ENCODE data around the gene ANKDD1B. TPM values are rescaled to one million over a fixed set of nuclear protein-coding genes. Genes with fewer than 3 reads are reported as not detected.

The ANKDD1B gene
- total and polyA plus RNA-seq, 5 donors, result 0.11 to 0.71 (median 0.36) TPM

DNA sequence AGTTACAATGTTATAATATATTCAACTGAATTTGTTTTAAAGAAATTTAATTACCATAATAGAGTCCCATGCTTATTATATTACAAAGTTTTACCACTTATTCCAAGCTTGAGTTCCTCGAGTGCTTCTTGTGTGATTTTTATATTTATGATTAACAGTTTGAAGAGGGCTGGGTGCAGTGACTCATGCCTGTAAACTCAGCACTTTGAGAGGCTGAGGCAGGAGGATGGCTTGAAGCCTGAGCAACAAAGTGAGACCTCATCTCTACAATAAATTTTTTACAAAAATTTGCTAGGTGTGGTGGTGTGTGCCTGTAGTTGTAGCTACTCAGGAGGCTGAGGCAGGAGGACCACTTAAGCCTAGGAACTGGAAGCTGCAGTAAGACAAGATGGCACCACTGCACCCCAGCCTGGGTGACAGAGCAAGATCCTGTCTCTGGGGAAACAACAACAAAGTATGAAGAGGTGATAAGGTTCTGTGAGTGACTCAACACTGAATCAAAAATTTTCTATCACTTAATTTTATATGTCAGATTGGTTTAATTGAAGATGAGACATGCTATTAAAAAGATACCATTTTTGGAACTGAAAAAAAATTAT, 96.8 kb downstream of the ANKDD1B start:
- DNase-seq (no peak), ATAC-seq (no peak)
- Histone ChIP-seq H3K4me1 (ENCODE audit: control insufficient read depth, insufficient read depth, low read length) (peaks cover 2% of the 10 kb centered on the region), H3K27ac (ENCODE audit: low read length) (no peak overlapping the region), H3K4me3 (ENCODE audit: low read length) (no peak overlapping the region), H3K27me3 (ENCODE audit: control insufficient read depth, insufficient read depth) (no peaks in the 10 kb centered on the region), H3K9me3 (ENCODE audit: control insufficient read depth, low read length) (no peaks in the 10 kb centered on the region)
- intact Hi-C loops (cut with DNase I), result no loop called here
- WGBS, result 90% methylated on average over 1 of the region's 1 CpG

DNA sequence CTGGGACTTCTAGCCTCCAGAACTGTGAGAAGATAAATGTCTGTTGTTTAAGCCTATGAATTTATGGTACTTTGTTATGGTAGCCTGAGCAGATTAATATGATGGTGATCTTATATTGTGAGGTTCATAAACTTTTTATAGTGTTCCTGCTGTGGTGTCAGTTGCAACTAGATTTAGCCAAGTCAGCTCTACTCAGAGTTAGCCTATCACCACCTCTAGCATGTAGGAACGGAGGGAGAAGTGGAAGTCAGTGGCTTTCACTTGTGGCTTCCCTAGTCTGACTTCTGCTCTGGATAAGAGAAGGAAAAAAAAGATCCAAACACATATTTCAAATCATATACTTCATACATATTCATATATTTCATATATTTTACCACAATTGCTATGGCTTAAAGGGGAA, 99.4 kb downstream of the ANKDD1B start:
- intact Hi-C loops (cut with DNase I), result no loop called here
- H3K27me3 ChIP-seq (ENCODE audit: control insufficient read depth, insufficient read depth), result no peaks in the 10 kb centered on the region
- 79% methylated on average over 1 of the region's 1 CpG for WGBS
- ATAC-seq (no peak), DNase-seq (no peak)
- no peak overlapping the region for H3K4me3 ChIP-seq (ENCODE audit: low read length)
- peaks cover 2% of the 10 kb centered on the region for H3K4me1 ChIP-seq (ENCODE audit: control insufficient read depth, insufficient read depth, low read length)
- no peak overlapping the region for H3K27ac ChIP-seq (ENCODE audit: low read length)
- H3K9me3 ChIP-seq (ENCODE audit: control insufficient read depth, low read length), result no peaks in the 10 kb centered on the region

DNA sequence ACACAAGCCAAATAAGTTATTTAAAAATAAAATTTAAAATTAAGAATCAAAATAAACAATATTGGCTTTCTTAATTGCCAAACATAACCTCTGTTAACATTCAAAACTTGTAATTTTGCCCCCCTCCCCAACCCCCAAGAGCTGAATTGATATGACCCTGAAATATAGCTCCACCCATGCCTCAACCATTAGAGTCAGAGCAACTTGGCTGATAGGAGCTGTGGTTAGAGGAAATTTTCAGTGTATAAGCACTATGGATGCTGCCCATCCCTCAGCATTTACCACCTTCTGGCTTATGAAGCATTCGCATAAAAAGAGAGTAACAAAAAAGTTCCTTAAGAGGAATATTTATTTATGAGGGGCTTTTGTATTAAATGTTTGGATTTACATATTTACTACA, 99.9 kb downstream of the ANKDD1B start:
- H3K9me3 ChIP-seq (ENCODE audit: control insufficient read depth, low read length), result no peaks in the 10 kb centered on the region
- WGBS, result 99% methylated on average over 1 of the region's 1 CpG
- DNase-seq, result no peak
- no peak overlapping the region for H3K27ac ChIP-seq (ENCODE audit: low read length)
- no peaks in the 10 kb centered on the region for H3K27me3 ChIP-seq (ENCODE audit: control insufficient read depth, insufficient read depth)
- H3K4me1 ChIP-seq (ENCODE audit: control insufficient read depth, insufficient read depth, low read length), result peaks cover 2% of the 10 kb centered on the region
- intact Hi-C loops (cut with DNase I), result no loop called here
- H3K4me3 ChIP-seq (ENCODE audit: low read length), result no peak overlapping the region
- ATAC-seq, result no peak

DNA sequence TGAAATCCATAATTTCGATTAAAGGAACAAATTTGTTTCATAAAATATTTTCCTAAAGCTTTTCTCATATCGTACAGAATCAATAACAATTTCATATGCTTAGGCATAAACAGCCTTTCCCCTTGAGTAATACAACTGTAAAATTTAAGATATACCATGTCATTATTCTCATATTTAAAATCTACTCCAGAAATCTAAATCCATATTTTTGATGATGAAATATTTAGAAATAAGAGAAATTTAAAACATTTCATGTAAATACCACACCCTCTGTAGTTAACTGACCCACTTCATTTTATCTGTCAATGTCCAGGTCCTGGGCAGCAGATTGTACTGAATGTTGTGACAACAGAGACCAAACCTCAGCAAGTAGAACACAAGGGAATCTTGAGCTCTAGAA, 100.8 kb downstream of the ANKDD1B start:
- no peaks in the 10 kb centered on the region for H3K9me3 ChIP-seq (ENCODE audit: control insufficient read depth, low read length)
- 92% methylated on average over 2 of the region's 2 CpGs for WGBS
- no peak overlapping the region for H3K4me3 ChIP-seq (ENCODE audit: low read length)
- ATAC-seq (no peak), DNase-seq (no peak)
- H3K4me1 ChIP-seq (ENCODE audit: control insufficient read depth, insufficient read depth, low read length), result peaks cover 2% of the 10 kb centered on the region
- intact Hi-C loops (cut with DNase I), result no loop called here
- H3K27ac ChIP-seq (ENCODE audit: low read length), result no peak overlapping the region
- H3K27me3 ChIP-seq (ENCODE audit: control insufficient read depth, insufficient read depth), result no peaks in the 10 kb centered on the region

DNA sequence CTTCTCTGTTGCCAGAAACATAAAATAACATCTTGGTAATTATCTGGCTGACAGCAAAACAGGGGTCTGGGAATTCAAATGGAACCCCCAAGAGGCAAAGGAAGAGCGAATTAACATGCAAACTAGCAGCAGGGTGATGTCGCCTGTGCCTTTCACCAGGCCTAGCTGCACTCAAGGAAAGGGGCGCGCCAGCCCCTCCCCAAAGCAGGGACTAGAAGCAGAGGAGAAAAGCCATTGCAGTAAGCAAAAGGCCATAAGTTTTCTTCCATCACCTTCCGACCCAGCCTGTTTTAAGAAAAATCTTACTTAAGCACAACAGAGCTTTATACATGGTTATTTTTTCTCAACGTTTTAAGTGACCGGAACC, 105.4 kb downstream of the ANKDD1B start:
- ATAC-seq (no peak), DNase-seq (peak in 1 of 3 donors; percentile 42)
- H3K9me3 ChIP-seq (ENCODE audit: control insufficient read depth, low read length), result no peaks in the 10 kb centered on the region
- under 1% methylated on average over 7 of the region's 7 CpGs for WGBS
- H3K4me1 ChIP-seq (ENCODE audit: control insufficient read depth, insufficient read depth, low read length), result no peaks in the 10 kb centered on the region
- H3K4me3 ChIP-seq (ENCODE audit: low read length), result peak overlapping the region; percentile 88
- peak overlapping the region; percentile 95 for H3K27ac ChIP-seq (ENCODE audit: low read length)
- no peaks in the 10 kb centered on the region for H3K27me3 ChIP-seq (ENCODE audit: control insufficient read depth, insufficient read depth)
- intact Hi-C loops (cut with DNase I), result no loop called here

DNA sequence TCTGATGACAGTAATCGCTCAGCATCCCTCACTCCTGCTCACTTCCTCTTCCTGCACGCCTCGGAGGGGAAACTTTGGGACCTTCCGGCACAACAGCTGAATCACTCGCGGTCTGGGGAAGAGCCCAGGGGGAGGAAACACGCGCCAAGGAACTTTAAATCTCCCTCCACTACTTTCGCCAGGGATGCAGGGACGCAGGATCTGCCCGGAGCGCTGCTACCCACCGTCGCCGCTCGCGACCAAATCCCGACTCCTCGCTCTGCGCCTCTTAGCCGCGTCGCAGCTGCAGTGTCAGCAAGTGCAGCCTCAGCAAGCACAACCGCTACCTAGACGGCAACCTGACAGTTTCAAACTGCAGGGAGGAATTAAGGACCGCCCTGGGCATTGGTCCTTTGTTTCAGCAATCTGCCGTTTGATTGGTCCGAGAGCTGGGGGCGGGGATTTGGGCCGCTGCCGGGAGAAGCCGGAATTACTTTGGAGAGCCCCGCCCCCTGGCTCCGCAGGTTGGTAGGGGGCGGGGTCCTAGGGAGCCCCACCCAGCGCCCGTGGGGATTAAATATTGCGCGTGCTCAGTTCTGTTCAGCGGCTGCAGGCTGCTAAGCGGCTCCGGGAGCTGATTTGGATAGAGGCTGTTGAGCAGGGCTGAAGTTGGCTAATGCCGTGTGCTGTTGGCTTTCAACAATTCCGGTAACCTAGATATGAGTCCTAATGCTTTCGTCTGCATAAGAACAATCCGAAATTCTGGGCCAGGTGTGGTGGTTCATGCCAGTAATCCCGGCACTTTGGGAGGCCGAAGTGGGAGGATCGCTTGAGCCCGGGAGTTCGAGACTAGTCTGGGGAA, 106.0 kb downstream of the ANKDD1B start, which contains the start of gene POC5:
Gene POC5, minus strand, starts transcription at position 356 of the 841 bp plus-strand sequence. CDS start 4,500 bp downstream, outside the sequence.
- WGBS, result 10% methylated on average over 51 of the region's 51 CpGs
- H3K27ac ChIP-seq (ENCODE audit: low read length), result peak within 1 kb of the TSS; percentile 95
- H3K9me3 ChIP-seq (ENCODE audit: control insufficient read depth, low read length), result no peaks in the 10 kb centered on the region
- no peaks in the 10 kb centered on the region for H3K27me3 ChIP-seq (ENCODE audit: control insufficient read depth, insufficient read depth)
- H3K4me1 ChIP-seq (ENCODE audit: control insufficient read depth, insufficient read depth, low read length), result no peaks in the 10 kb centered on the region
- ATAC-seq, result peak; percentile 99
- intact Hi-C loops (cut with DNase I), result no loop called here
- H3K4me3 ChIP-seq (ENCODE audit: low read length), result peak within 1 kb of the TSS; percentile 88
- peak; percentile 97 to 99 (median 99) for DNase-seq

DNA sequence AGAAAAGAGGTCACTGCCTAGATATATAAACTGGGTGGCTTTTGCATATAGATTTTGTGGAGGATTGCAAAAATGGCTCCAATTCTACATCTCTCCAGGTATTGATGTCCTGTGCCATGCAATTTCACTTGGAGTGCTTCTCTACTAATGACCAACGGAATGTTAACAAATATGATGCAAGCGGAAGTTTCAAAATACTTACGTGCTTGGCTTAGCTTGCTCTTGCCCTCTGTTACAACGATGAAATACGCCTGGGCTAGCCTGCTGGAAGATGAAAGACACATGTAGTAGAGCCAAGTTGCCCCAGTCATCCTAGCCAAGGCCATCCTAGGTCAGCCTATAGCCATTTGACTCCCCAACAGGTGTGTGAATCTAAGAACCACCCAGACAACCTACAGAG, 109.6 kb downstream of the ANKDD1B start:
- no peak overlapping the region for H3K27ac ChIP-seq (ENCODE audit: low read length)
- 74% methylated on average over 5 of the region's 5 CpGs for WGBS
- H3K4me3 ChIP-seq (ENCODE audit: low read length), result no peak overlapping the region
- DNase-seq, result no peak
- intact Hi-C loops (cut with DNase I), result no loop called here
- H3K4me1 ChIP-seq (ENCODE audit: control insufficient read depth, insufficient read depth, low read length), result no peaks in the 10 kb centered on the region
- H3K9me3 ChIP-seq (ENCODE audit: control insufficient read depth, low read length), result no peaks in the 10 kb centered on the region
- ATAC-seq, result no peak
- H3K27me3 ChIP-seq (ENCODE audit: control insufficient read depth, insufficient read depth), result no peaks in the 10 kb centered on the region

Other genes starting within 250 kb of the ANKDD1B start
- gene CERT1, start 99.8 kb upstream of the ANKDD1B start, total RNA-seq, result 10 to 100 TPM; 26.1 to 28.7 (median 28.0) TPM
- gene CERT1, start 99.8 kb upstream of the ANKDD1B start, polyA plus RNA-seq, result 9.1 TPM
- gene POLK, start 99.6 kb upstream of the ANKDD1B start, total RNA-seq, result 10 to 100 TPM; 24.3 to 25.7 (median 24.9) TPM
- 7.2 TPM for gene POLK, start 99.6 kb upstream of the ANKDD1B start, polyA plus RNA-seq
- 1 to 10 TPM; 3.2 to 6.4 (median 5.0) TPM for gene POC5, start 106.0 kb downstream of the ANKDD1B start, total RNA-seq
- gene POC5, start 106.0 kb downstream of the ANKDD1B start, polyA plus RNA-seq, result 4.0 TPM

Measured in right cardiac atrium (tissue), 5 donors.